SKM-1 treated with dmso at 0.1 percent for 144 hours (cell line): ENCODE data around the gene IVNS1ABP.
"Not testable (repeated sequence)": the region's sequence is repeated elsewhere in the genome, so short reads cannot be mapped to it uniquely, and the experiment has no call there.

Source experiments
- DNase-seq: peaks from one replicate; lab custom pipeline; 2025; ENCODE audit not compliant: unreplicated experiment; lab: John Stamatoyannopoulos, UW

Gene IVNS1ABP

GRCh38 chr1:185317034-185317885 lies at the start of gene IVNS1ABP:
IVNS1ABP (minus strand) TSS chr1:185317243; CDS start chr1:185309493, 7,750 bp downstream.
- peak; percentile 98 for DNase-seq

DNA sequence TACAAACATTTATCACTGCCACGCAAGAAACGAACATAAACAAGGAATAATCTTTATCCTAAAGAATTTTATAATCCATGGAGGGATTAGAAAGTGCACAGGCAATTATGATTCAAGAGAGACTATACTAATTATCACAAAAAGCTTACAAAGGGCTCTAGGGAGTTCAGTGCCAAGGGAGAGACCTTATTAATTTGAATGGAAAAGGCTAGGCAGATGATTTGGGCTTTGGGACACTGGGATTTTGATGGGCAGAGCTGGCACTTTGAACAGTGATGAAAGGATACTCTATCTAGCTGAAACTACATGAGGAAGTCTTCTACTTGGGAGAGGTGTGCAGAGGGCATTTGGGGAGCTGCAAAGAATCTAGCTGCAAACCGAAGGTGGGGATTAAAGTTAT lies 48.9 kb upstream of the IVNS1ABP start:
- no peak for DNase-seq

DNA sequence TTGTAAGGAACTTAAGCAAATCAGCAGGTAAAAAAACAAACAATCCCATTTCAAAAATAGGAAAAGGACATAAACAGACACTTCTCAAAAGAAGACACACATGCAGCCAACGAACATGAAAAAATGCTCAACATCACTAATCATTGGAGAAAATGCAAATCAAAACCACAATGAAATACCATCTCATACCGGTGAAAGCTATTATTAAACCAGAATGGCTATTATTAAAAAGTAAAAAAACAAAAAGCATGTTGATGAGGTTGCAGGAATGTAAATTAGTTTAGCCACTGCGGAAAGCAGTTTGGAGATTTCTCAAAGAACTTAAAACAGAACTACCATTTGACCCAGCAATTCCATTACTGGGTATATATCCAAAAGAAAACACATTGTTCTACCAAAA lies 47.5 kb upstream of the IVNS1ABP start:
- DNase-seq, result not testable (repeated sequence)

GRCh38 chr1:185363205-185363604 lies 46.2 kb upstream of the IVNS1ABP start:
- DNase-seq, result no peak

DNA sequence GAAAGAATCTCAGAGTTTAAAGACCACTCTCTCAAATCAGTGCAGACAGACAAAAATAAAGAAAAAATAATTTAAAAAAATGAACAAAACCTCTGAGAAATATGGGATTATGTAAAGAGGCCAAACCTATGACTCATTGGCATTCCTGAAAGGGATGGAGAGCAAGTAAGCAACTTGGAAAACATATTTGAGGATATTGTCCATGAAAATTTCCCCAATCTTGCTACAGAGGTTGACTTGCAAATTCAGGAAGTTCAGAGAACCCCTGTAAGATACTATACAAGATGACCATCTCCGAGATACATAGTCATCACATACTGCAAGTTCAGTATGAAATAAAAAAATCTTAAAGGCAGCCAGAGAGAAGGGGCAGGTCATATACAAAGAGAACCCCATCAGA lies 43.7 kb upstream of the IVNS1ABP start:
- DNase-seq, result no peak

DNA sequence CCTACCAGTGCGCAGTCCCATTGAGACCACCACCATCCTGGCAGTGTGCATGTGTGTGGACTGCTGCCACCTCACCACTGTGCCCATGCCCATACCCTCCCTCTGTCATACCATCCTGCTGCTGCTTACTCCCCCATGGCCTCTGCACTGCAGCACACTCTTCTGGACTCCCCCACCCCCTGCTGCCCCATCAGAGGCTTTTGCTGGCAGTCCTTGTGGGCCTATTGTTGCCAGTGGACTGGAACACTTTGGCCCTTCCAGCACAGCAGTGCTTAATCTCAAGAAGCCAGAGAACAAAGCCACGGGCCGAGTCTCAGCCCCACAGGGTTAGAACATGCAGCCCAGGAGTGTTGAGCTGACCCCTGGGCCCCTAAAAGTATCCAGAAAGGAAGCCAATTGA lies 41.9 kb upstream of the IVNS1ABP start:
- DNase-seq, result no peak

DNA sequence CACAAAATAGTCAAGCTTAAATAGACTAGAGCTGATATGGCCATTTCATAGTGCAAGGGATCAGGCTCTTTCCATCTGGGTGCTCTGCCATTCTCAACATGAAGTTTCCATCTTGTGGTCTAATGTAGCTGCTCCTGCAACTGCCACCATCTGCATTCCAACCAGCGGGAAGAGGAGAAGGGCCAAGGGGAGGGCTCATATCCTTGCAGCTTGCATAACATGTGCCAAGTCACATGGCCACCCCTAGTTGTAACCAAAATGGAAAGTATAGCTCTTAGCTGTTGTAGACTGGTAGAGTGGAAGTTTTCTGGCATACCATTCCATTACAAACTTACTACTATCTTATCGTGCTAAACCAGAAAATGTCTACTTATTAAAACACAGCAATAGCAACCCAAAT lies 38.9 kb upstream of the IVNS1ABP start:
- DNase-seq, result no peak

- DNase-seq, result no peak
These were observed 36.1 kb upstream of the IVNS1ABP start for GRCh38 chr1:185353124-185353523.

- no peak for DNase-seq
These were observed 34.9 kb upstream of the IVNS1ABP start for GRCh38 chr1:185351734-185352466.

DNA sequence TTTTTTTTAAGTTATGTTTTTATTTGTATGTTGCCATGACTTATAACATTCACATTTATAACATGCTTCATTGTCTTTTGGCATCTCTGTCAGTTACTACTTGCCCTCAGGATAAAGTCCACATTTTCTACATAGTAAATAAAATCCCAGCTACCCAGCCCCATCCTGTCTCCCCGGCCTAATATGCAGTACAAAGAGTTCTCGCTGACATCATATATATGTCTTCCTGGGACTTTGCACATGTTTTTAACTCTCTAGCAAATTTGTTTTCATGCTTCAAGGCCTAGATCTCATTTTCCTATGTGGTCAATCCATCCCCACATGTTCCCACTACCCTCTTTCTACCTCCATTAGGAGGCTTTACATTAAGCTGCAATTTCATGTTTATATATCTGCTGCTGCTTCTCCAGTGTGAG lies 33.0 kb upstream of the IVNS1ABP start:
- no peak for DNase-seq

- no peak for DNase-seq
These were observed 32.5 kb upstream of the IVNS1ABP start for GRCh38 chr1:185349556-185349955.

- no peak for DNase-seq
These were observed 31.9 kb upstream of the IVNS1ABP start for GRCh38 chr1:185348985-185349384.

DNA sequence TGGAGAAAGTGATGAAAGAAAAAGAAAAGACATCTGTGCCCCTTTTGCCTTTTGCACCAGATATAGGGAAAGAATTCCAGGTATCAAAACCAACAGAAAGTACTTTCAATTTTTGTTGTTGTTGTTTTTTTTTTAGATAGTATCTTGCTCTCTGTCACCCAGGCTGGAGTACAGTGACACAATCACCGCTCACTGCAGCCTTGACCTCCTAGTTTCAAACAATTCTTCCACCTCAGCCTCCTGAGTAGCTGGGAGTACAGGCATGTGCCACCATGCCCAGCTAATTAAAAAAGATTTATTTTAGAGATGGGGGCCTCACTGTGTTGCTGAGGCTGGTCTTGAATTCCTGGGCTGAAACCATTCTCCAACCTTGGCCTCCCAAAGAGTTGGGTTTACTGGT lies 31.3 kb upstream of the IVNS1ABP start:
- no peak for DNase-seq

DNA sequence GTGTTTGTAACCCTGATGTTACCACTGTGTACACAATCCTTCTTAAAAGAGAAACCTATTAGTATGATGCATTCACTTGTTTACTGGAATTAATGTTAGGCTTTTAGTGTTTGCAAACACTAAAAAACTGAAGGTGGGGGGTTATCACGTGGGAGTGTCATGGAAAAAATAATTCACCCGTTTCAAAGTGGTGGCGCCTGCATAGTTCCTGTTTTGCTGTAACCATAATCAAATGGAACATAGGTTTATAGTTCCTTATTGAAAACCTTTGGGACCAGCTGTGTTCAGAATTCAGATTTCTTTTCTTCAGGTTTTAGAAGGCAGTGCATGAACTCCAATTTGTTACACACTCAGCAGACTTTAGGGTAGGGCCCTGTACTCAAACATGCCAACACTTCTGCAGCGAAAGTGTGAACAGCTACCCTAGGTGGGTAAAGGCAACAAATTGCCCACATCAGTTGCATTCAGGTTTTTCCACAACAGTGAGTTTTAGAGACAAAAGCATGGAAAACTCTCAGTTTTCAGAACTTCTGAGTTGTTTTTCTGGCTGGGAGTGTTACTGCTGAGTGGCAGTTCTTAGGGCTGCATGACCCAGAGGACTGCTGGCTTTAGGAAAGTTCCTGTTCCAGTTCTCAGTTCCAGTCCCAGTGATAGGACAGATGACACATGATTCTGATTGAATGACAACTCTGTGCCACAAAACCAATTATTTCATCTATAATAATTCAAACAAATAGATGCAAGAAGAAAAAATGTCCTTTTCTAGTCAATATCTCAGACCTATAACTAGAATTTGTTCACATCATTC lies 29.1 kb upstream of the IVNS1ABP start:
- DNase-seq, result no peak

- no peak for DNase-seq
These were observed 26.3 kb upstream of the IVNS1ABP start for GRCh38 chr1:185343306-185343705.

DNA sequence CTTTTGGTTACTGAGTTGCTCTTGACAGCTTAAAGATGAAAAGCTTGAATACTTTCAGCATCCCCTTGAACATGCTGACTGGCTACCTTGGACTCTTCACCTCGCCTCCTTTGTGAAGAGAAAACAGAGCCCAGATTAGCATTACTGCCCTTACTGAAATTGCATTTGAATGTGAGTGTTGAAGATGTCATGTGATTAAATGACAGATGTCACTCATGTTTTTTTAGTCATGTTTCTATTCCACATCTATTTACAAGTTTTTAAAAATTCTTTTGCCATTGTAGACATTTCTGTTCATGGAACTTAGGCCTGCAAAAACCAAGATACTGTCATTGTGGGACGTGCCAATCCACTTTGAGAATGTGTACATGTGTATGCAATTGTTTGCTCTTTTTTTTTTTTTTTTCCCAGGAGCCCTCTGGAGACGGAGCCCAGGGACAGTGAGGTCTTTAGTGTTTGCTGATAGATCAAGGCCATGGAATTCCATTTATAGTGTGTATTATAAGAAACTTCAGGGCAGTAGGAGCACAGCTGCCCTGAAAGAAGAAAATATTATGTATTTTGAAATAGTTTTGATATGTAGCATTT lies 25.7 kb upstream of the IVNS1ABP start:
- no peak for DNase-seq

- no peak for DNase-seq
These were observed 25.0 kb upstream of the IVNS1ABP start for GRCh38 chr1:185342017-185342416.

DNA sequence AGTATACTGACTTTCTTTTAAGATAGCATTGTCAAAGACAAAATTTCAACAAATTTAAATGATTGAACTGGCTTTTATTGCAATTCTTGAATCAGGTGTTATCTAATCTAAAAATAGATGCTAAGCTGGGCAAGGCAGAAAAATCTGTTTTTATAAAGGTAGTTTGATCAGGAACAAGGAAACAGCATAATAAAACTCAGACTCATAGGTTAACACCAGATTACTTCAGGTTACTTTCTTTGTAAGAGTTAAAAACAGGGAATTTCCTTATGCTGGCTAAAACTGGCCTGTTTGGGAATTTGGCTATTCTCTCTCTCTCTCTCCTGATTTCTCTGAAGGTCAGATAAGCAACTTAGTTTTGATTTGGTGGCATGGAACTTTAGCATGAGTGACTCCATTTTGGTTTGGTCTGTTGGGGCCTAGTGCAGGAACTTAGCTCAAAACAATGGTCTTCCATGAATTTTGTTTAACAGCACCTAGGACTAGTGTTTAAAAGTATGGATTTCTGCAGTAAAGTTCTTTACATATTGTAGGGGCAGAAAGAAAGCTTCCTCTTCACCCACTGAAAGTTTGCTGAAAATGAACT lies 24.2 kb upstream of the IVNS1ABP start:
- no peak for DNase-seq

GRCh38 chr1:185338719-185339622 lies 21.9 kb upstream of the IVNS1ABP start:
- DNase-seq, result peak; percentile 91

- DNase-seq, result no peak
These were observed 20.2 kb upstream of the IVNS1ABP start for GRCh38 chr1:185337246-185337645.
